Hematopoietic multipotent progenitor cell treated with erythropoietin and hydrocortisone succinate and interleukin-3 and kit ligand, for 4 days (in vitro differentiated cells): ENCODE data around the gene ITGA11.

Experiments
- DNase-seq: peaks from one replicate; pipeline ENCODE4 v3.0.0-alpha.2; 2015

The ITGA11 gene

GRCh38 chr15:68328443-68328842, 103.5 kb downstream of the ITGA11 start:
- DNase-seq = no peak

- no peak for DNase-seq
These were observed 105.1 kb downstream of the ITGA11 start for GRCh38 chr15:68326711-68327354.

GRCh38 chr15:68325726-68326125, 106.2 kb downstream of the ITGA11 start:
- DNase-seq = no peak

- no peak for DNase-seq
These were observed 109.2 kb downstream of the ITGA11 start for GRCh38 chr15:68322796-68323195.

- DNase-seq = no peak
These were observed 110.7 kb downstream of the ITGA11 start for GRCh38 chr15:68321229-68321628.

- no peak for DNase-seq
These were observed 112.0 kb downstream of the ITGA11 start for GRCh38 chr15:68319997-68320396.

GRCh38 chr15:68318931-68319909, 112.7 kb downstream of the ITGA11 start:
- no peak for DNase-seq

- no peak for DNase-seq
These were observed 113.7 kb downstream of the ITGA11 start for GRCh38 chr15:68318008-68318835.

GRCh38 chr15:68317281-68318007, 114.5 kb downstream of the ITGA11 start:
- DNase-seq = no peak

- DNase-seq = no peak
These were observed 115.7 kb downstream of the ITGA11 start for GRCh38 chr15:68316061-68316804.

- no peak for DNase-seq
These were observed 116.4 kb downstream of the ITGA11 start for GRCh38 chr15:68315495-68316031.

- no peak for DNase-seq
These were observed 116.9 kb downstream of the ITGA11 start for GRCh38 chr15:68315035-68315434.

GRCh38 chr15:68314563-68314962, 117.4 kb downstream of the ITGA11 start:
- no peak for DNase-seq

GRCh38 chr15:68313501-68314410, 118.2 kb downstream of the ITGA11 start:
- DNase-seq = no peak

GRCh38 chr15:68312701-68313204, 119.2 kb downstream of the ITGA11 start:
- DNase-seq = no peak

- DNase-seq = no peak
These were observed 120.0 kb downstream of the ITGA11 start for GRCh38 chr15:68311859-68312557.

- no peak for DNase-seq
These were observed 120.5 kb downstream of the ITGA11 start for GRCh38 chr15:68311464-68311835.

- no peak for DNase-seq
These were observed 121.0 kb downstream of the ITGA11 start for GRCh38 chr15:68310804-68311463.
